CD4-positive, alpha-beta T cell treated with Interferon gamma for 1 hour (primary cell): Measurements from ENCODE around the gene NBL1.

ENCODE experiments used
- DNase-seq: peaks from one replicate; pipeline ENCODE4 v3.0.0-alpha.2; 2020

Gene NBL1

GRCh38 chr1:19706136-19706535 lies 62.0 kb downstream of the NBL1 start:
- no peak for DNase-seq
